Measurements from ENCODE around the gene FNDC3B. TPM values are rescaled to one million over a fixed set of nuclear protein-coding genes. Genes with fewer than 3 reads are reported as not detected.

FNDC3B gene
- total RNA-seq, 1 donor from 2014 or later = 9.3 TPM

DNA sequence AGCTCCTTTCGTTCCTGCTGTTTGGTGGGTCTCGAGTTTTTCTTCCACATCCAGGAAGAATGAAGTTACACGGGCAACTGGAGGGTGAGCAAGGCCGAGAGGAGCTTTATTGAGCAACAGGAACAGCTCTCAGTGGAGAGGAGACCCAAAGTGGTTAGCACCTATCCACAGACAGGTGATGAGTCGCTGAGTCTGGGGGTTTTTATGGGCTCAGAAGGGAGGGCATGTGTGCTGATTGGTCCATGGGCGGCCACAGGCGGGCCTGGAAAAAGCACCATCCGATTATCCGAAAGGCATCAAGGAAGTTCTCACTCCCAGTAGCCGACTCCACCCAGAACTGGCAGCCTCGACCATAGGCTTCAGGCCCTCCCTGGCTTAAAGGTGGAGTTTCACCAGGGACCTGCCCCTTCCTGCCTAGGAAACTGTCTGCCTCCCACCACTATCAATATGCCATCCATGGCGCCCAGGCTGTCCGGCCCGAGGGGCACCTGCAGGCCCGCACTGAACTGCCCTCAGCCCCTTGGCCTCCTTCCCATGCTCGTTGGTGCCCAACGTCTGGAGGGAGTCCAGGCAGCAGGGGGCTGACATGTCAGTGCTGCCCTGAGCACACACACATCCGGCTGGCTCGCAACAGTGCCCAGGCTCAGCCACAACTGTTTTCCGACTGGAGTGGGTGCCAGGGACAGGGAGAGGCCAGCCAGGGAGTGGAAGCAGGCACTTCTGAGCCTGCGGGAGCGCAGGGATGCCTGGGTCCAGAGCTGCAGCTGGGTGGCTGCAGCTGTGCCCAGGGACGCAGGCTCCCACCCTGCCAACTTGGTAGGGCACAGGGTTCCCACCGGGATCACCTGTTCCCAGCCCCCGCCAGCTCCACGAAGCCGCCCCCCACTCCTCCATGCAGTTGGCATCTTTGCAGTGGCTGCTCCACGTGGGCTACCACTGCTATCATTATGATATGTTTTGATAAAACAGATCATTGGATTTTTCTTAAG lies 170.2 kb downstream of the FNDC3B start:
- intact Hi-C loops (cut with micrococcal nuclease) = no loop called here
- no peaks in the 10 kb centered on the region for H3K4me1 Mint-ChIP-seq
- peaks cover 2% of the 10 kb centered on the region for H3K36me3 Mint-ChIP-seq (ENCODE audit: low read depth)
- no peak overlapping the region for H3K4me3 Mint-ChIP-seq
- DNase-seq (no peak), ATAC-seq (ENCODE audit: low read depth) (no peak)
- ChIA-PET POLR2A (no interaction called here), CTCF (no interaction called here)
- H3K9me3 Mint-ChIP-seq = peaks cover 10% of the 10 kb centered on the region
- H3K27ac Mint-ChIP-seq = no peak overlapping the region
- TF ChIP-seq, protein P1, sequence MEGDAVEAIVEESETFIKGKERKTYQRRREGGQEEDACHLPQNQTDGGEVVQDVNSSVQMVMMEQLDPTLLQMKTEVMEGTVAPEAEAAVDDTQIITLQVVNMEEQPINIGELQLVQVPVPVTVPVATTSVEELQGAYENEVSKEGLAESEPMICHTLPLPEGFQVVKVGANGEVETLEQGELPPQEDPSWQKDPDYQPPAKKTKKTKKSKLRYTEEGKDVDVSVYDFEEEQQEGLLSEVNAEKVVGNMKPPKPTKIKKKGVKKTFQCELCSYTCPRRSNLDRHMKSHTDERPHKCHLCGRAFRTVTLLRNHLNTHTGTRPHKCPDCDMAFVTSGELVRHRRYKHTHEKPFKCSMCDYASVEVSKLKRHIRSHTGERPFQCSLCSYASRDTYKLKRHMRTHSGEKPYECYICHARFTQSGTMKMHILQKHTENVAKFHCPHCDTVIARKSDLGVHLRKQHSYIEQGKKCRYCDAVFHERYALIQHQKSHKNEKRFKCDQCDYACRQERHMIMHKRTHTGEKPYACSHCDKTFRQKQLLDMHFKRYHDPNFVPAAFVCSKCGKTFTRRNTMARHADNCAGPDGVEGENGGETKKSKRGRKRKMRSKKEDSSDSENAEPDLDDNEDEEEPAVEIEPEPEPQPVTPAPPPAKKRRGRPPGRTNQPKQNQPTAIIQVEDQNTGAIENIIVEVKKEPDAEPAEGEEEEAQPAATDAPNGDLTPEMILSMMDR (IDR thresholded peaks at IDR 0.05) = no peak
- no peaks in the 10 kb centered on the region for H3K27me3 Mint-ChIP-seq

DNA sequence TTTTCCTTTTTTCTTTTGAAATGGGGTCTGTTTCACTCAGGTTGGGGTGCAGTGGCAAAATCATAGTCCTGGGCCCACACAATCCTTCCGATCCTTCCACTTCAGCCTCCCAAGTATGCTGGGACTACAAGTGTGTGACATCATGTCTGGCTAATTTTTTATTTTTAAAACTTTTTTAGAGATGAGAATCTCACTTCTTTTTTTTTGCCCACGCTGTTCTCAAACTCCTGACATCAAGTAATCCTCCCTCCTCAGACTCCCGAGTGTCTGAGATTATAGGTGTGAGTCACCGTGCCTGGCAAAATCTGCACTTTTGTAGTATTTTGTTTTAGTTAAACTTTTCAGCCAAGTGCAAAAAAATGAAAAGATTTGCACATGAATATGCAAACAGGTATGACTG lies 171.0 kb downstream of the FNDC3B start:
- H3K27me3 Mint-ChIP-seq = peaks cover 3% of the 10 kb centered on the region
- POLR2A ChIA-PET = no interaction called here
- CTCF ChIA-PET = no interaction called here
- TF ChIP-seq, protein P1 (IDR thresholded peaks at IDR 0.05) = no peak
- DNase-seq = no peak
- no peaks in the 10 kb centered on the region for H3K36me3 Mint-ChIP-seq (ENCODE audit: low read depth)
- intact Hi-C loops (cut with micrococcal nuclease) = no loop called here
- no peak overlapping the region for H3K27ac Mint-ChIP-seq
- H3K9me3 Mint-ChIP-seq = peaks cover 7% of the 10 kb centered on the region
- H3K4me1 Mint-ChIP-seq = no peaks in the 10 kb centered on the region
- no peak overlapping the region for H3K4me3 Mint-ChIP-seq
- ATAC-seq (ENCODE audit: low read depth) = no peak

GRCh38 chr3:172211123-172211522 lies 171.7 kb downstream of the FNDC3B start:
- TF ChIP-seq, protein P1 (IDR thresholded peaks at IDR 0.05) = no peak
- no peaks in the 10 kb centered on the region for H3K36me3 Mint-ChIP-seq (ENCODE audit: low read depth)
- H3K4me1 Mint-ChIP-seq = no peaks in the 10 kb centered on the region
- POLR2A ChIA-PET = no interaction called here
- CTCF ChIA-PET = no interaction called here
- no peak overlapping the region for H3K4me3 Mint-ChIP-seq
- DNase-seq (no peak), ATAC-seq (ENCODE audit: low read depth) (no peak)
- intact Hi-C loops (cut with micrococcal nuclease) = no loop called here
- H3K27me3 Mint-ChIP-seq = peaks cover 3% of the 10 kb centered on the region
- H3K9me3 Mint-ChIP-seq = peaks cover 1% of the 10 kb centered on the region
- no peak overlapping the region for H3K27ac Mint-ChIP-seq

GRCh38 chr3:172213200-172213599 lies 173.8 kb downstream of the FNDC3B start:
- H3K27ac Mint-ChIP-seq = no peak overlapping the region
- intact Hi-C loops (cut with micrococcal nuclease) = no loop called here
- ChIA-PET CTCF (no interaction called here), POLR2A (no interaction called here)
- DNase-seq (no peak), ATAC-seq (ENCODE audit: low read depth) (no peak)
- H3K9me3 Mint-ChIP-seq = no peaks in the 10 kb centered on the region
- no peaks in the 10 kb centered on the region for H3K4me1 Mint-ChIP-seq
- TF ChIP-seq, protein P1 (IDR thresholded peaks at IDR 0.05) = no peak
- no peaks in the 10 kb centered on the region for H3K36me3 Mint-ChIP-seq (ENCODE audit: low read depth)
- no peak overlapping the region for H3K4me3 Mint-ChIP-seq
- H3K27me3 Mint-ChIP-seq = peaks cover 3% of the 10 kb centered on the region

DNA sequence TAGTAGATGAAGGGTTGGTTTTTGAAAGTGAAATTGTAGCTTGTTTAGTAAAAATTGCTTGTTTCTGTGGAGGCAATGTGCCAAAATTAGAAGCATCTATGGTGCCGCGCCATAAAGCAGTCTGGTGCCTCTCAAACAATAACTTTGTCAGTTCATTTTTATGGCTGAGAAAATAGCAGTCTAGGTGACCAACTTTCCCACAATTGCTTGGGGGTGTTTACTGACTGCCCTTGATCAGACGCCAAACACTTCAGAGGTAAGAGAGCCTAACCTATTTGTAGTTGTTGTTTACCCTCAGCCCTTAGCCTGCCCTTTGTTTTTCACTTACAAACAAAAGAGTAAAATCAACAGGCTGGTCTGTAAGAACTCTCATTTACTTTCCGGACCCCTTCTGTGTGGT lies 174.5 kb downstream of the FNDC3B start:
- intact Hi-C loops (cut with micrococcal nuclease) = no loop called here
- no peak overlapping the region for H3K27ac Mint-ChIP-seq
- POLR2A ChIA-PET = no interaction called here

More for the DNA sequence above, 174.5 kb downstream of the FNDC3B start:
- ATAC-seq (ENCODE audit: low read depth) (no peak), DNase-seq (no peak)
- TF ChIP-seq, protein P1 (IDR thresholded peaks at IDR 0.05) = no peak
- Mint-ChIP-seq H3K27me3 (peaks cover 3% of the 10 kb centered on the region), H3K9me3 (no peaks in the 10 kb centered on the region), H3K36me3 (ENCODE audit: low read depth) (no peaks in the 10 kb centered on the region), H3K4me3 (no peak overlapping the region), H3K4me1 (no peaks in the 10 kb centered on the region)
- CTCF ChIA-PET = no interaction called here
